A549 treated with ZK216348 at 1 μM for 4 hours (cell line): ENCODE results near the gene CHRM5. TPM values are rescaled to one million over a fixed set of nuclear protein-coding genes. Genes with fewer than 3 reads are reported as not detected.

Experiments
- total RNA-seq: library from RNA; stranded (reverse); fragments of 200-300 nt; extraction: Qiagen RNA extraction; gene quantifications from 5 replicates; pipeline ENCODE4 v1.2.3, GENCODE V29; 2022; ENCODE audit warnings: low read depth

The CHRM5 gene, protein sequence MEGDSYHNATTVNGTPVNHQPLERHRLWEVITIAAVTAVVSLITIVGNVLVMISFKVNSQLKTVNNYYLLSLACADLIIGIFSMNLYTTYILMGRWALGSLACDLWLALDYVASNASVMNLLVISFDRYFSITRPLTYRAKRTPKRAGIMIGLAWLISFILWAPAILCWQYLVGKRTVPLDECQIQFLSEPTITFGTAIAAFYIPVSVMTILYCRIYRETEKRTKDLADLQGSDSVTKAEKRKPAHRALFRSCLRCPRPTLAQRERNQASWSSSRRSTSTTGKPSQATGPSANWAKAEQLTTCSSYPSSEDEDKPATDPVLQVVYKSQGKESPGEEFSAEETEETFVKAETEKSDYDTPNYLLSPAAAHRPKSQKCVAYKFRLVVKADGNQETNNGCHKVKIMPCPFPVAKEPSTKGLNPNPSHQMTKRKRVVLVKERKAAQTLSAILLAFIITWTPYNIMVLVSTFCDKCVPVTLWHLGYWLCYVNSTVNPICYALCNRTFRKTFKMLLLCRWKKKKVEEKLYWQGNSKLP
- total RNA-seq: 0.07 TPM in 1 of 5 replicates, not detected in the others

DNA sequence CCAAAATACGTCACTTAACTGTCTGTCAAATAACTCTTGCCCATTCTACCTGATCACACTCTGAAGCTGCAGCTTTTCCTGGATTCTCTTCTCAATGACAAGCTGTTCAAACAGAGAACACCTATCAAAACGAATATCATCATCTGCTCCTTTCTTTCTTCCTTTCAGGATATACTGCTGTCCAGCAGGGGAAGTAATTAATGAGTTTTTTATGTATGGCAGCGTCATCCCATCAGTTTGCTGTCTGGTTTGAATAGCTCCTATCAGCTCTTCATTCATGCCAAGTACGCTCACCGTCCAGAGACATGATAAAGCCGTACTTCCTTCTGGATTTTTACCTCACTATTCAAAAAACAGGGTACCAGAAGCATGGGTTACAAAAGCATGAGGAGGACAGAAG lies at the start of gene CHRM5:
Gene CHRM5 (plus strand): TSS at position 274 of the 400 bp plus-strand sequence. CDS start 94,221 bp downstream, outside the sequence.

GRCh38 chr15:34038871-34039789 lies 70.8 kb downstream of the CHRM5 start, which contains the start of gene AVEN:
Gene AVEN (minus strand): TSS chr15:34039204. CDS start chr15:34039046, 158 bp downstream.

GRCh38 chr15:34101366-34102174 lies 133.3 kb downstream of the CHRM5 start, which contains the start of the genes EMC7 and PGBD4:
Gene EMC7 (minus strand): TSS chr15:34101862. CDS start chr15:34101839, 23 bp downstream.
Gene PGBD4 (plus strand): TSS chr15:34102083. CDS start chr15:34102532, 449 bp downstream.

Other genes with a start within 250 kb of the CHRM5 start
- gene AVEN, start 70.7 kb downstream of the CHRM5 start, total RNA-seq: 22.9 to 27.2 TPM (median 25.7 TPM) in 5 replicates
- gene EMC7, start 133.4 kb downstream of the CHRM5 start, total RNA-seq: 128 to 146 TPM (median 137 TPM) in 5 replicates
- gene PGBD4, start 133.6 kb downstream of the CHRM5 start, total RNA-seq: 1.1 to 1.8 TPM (median 1.6 TPM) in 5 replicates
- 25.4 to 35.0 TPM (median 31.4 TPM) in 5 replicates for gene KATNBL1, start 241.6 kb downstream of the CHRM5 start, total RNA-seq